GM21576 (cell line): Measurements from ENCODE around the gene ZNF530.

Experiments used
- ATAC-seq: cut with Tn5 transposase; IDR thresholded peaks from one replicate; pipeline ENCODE4 v1.9.1; 2021; ENCODE audit warnings: mild to moderate bottlenecking, moderate library complexity; ENCODE audit not compliant: unreplicated experiment

Gene ZNF530

DNA sequence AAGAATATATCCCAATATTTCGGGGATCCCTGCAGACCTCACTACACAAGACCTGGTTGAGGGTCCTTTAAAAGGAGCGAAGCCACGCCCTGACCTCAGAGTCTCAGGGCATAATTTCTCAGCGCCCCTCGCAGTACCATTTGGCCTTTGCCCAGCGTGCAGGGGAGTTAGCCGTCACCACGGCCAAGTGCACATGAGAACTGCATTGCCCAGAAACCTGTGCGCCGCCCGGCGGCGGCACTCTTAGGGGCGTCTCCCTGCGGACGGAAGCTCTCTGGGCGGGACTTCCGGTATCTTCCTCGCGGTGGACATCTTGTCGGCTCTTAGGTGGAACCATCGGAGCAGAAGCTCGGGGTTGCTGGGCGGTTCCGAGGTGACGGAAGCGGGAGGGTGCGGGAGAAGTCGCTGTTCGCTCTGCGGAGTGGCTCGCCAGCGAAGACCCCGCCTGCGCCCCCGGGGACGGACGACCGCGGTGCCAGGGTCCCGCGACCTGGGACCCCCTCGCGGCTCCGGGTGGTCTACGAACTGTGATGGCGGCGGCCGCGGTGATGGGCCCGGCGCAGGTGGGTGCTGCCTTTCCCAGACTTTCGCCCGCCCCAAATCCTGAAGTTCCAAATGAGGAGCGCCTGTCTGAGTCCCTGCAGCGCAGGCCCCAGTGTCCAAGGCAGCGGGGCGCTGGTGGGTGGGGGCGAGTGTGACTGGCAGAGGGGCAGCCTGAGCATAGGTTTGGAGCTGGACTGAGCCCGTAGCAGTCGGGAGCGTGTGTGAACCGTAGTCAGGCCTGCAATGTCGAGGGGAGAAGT, 14.5 kb downstream of the ZNF530 start, which contains the start of gene ZNF134:
Gene ZNF134, plus strand, starts transcription at position 302 of the 803 bp plus-strand sequence. CDS start 5,227 bp downstream, outside the sequence.
- ATAC-seq: peak; percentile 97

DNA sequence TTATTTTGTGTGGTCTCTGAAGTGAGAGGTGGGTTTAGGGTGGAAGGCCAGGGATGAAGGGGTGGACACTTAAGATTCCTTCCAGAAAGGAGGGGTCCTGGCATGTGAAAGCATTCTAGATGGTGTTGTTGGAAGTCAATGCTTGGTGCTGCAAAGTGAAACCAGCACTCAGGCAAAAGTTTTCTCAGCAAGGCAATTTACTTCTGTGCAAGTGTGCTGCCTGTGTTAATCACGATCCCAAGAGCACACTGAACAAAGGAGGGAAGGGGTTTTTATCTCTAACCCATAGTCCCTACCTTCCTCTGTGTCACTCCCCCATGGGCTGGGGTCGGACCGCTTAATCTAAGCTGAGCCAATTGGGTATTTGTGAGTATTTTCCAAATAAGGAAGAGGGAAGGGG, 15.7 kb downstream of the ZNF530 start:
- no peak for ATAC-seq

GRCh38 chr19:57620673-57621348, 21.1 kb downstream of the ZNF530 start:
- ATAC-seq: no peak

DNA sequence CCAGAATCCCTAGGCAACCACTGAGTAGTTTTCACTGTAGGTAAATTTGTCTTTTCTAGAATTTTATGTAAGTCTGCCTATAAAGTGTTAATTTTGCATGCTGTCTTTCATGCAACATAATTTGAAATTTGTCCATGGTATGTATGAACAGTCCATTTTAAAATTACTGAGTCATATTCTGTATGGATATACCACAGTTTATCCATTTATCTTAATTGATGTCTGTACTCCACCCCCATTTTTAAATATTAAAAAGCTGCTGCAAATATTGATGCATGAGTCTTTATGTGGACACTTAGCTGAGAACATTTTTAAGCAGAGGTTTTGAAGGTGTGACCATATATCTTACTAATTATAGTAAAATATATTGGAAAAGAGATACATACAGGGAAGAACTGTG, 23.4 kb downstream of the ZNF530 start:
- no peak for ATAC-seq

DNA sequence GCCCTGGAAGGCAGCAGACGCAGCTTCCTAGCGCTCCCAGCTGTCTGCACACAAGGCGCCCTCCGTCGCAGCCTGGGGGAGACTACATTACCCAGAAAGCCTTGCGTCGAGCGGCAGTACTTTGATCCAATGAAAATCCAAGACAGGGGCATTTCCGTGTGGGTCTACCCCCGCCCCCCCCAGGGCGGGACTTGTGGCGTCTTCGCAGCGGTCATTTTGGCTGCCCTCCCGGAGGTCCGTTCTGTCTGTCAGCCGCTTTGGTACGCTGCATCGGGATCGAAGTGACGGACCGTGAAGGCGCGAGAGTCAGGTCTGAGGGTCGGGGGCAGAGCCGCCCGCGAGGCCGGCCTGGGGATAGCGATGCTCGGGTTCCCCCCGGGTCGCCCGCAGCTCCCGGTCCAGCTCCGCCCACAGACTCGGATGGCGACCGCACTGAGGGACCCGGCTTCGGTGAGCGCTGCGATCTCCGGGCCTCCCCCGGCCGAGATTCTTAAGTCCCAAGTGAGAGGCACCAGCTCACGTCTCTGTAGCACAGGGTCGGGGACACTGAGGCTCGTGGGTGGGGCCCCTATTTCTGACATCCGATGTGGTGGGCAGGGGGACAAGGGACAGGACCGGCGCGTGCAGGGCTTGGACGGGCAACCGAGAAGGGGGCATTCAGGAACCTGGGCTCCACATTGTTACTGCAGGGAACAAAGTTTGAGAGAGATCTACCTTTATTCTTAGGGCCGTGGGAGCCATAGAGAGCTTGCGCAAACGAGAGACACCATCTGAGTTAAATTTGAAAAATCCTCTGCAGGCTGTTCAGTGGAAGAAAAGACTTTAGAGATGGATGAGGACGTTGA, 33.5 kb downstream of the ZNF530 start, which contains the start of gene ZNF211:
Gene ZNF211, plus strand, starts transcription at position 182 of the 845 bp plus-strand sequence. Its CDS starts 179 bp downstream, at position 361.
- peak; percentile 98 for ATAC-seq

DNA sequence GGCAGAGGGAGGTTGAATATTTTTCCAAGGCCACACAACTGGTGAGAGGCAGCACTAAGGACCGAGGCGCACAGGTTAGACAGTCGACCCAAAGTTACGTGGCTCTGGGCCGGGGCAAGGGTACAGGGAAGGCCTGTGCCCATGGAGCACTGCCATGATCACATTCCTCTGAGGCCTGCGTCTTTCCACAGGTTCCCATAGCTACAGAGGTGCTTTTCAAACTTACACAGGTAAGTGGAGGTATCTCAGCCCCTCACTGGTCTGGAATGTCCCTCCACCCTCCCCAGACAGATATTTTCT, 34.1 kb downstream of the ZNF530 start:
- no peak for ATAC-seq

GRCh38 chr19:57637379-57637778, 37.7 kb downstream of the ZNF530 start:
- ATAC-seq: no peak

- ATAC-seq: no peak
Observed at GRCh38 chr19:57641715-57642234, 42.1 kb downstream of the ZNF530 start.

- no peak for ATAC-seq
Observed at GRCh38 chr19:57642396-57643046, 42.8 kb downstream of the ZNF530 start.

GRCh38 chr19:57643734-57644133, 44.0 kb downstream of the ZNF530 start:
- no peak for ATAC-seq

DNA sequence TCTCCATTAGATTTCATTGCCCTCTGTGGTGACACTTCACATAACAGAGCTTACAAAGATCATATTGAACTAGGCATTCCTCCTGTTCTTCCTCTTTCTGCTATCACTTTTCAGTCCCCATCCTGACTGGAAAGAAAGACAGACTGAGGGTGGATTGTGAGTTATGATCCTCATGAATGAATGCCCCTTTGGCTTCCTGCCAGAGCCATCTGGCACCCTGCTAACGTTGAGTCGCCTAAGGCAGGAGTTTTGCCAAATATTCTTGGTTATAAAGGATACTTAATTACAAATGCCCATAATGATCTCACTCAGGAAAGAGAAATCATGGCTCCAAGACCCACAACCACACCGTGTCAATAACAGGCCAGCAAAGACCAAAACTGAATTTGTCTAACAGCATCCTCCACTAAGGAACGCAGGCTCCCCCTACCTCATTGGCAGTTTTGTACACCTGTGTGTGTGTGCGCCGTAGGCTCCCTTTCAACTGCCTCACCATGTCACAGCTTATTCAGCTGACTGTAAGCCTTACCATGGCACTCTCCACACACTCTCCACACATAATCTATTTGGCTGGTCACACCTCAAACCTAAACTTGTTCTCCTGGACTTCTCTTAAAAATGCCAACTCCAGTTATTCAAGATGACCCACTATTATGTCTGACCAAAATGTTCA, 48.8 kb downstream of the ZNF530 start:
- no peak for ATAC-seq

DNA sequence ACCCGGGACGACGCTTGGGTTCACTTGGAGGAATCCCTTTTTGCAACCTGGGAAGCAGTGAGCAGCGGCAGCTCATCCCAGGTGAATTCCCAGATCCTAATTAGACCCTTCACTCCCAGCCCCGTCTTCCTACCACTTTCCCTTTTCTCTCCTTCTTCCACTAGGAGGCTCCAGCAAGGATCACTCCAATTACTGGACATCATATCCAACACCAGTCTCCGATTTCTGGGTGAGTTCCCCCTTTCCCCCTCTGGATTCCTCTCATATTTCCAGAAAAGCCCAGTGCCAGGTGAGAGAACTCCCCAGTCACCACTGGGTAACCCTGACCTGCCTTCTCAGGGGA, 51.9 kb downstream of the ZNF530 start:
- ATAC-seq: no peak

GRCh38 chr19:57653689-57654088, 54.0 kb downstream of the ZNF530 start:
- no peak for ATAC-seq

GRCh38 chr19:57655443-57655842, 55.8 kb downstream of the ZNF530 start:
- no peak for ATAC-seq

DNA sequence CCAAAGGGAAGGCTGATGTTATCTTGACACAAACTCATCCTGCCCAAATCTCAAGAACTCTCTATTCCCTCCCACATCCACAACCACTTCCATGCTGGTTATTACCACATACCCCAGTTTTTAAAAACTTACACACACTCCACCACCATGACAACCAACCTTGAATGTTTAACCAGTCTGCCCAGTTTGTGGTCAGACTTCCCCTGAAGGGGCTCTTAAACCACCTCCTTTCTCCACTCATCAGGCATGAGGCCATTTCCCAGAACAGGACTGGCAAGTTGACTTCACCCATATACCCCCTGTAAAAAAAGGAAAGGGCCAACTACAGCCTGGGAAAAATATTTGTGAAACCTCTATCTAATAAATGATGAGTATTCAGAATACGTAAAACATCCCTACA, 56.7 kb downstream of the ZNF530 start:
- ATAC-seq: no peak
